ENCODE data around the gene ADAMTS2. TPM values are rescaled to one million over a fixed set of nuclear protein-coding genes. Genes with fewer than 3 reads are reported as not detected.

The ADAMTS2 gene
- total and polyA plus RNA-seq, 8 donors, result 1.8 to 41.5 (median 11.6) TPM

DNA sequence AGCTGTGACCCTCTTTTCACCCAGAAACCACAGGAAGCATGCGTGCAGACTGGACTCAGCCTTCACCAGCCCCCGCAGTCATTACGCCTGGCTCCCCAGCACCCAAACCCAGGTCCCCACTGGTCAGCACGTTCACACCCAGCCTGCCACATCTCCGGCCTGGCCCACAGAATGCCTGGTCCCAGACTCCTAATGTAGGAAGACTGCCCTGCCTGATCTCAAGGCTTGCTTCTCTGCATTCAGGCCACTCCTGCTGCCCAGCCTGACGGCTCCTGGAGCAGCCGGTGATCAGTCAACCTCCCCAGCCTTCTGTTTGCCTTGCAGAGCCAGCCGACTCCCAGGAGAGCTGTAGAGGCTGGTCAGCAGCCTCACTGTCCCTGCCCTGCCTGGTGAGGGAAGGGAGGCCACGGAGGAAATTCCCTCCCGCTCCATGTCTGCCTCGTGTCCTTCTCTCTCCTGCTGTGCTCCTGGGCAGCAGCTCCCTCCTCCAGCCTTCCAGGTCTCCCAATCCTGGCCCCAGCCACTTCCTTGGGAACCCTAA, 25.4 kb downstream of the ADAMTS2 start:
- no peak overlapping the region for H3K27ac ChIP-seq
- intact Hi-C loops (cut with DNase I; ENCODE audit: low total_unique reads), result no loop called here
- H3K9me3 ChIP-seq, result no peaks in the 10 kb centered on the region
- H3K36me3 ChIP-seq, result no peaks in the 10 kb centered on the region
- no peak overlapping the region for H3K4me3 ChIP-seq
- no peaks in the 10 kb centered on the region for H3K27me3 ChIP-seq
- 33 to 45% (median 35%) methylated on average over 9 to 11 of the region's 11 CpGs for WGBS, 5 donors
- DNase-seq, result peak in 1 of 2 donors; percentile 52
- peaks cover under 1 to 4% (median 2%) of the 10 kb centered on the region in 4 donors for H3K4me1 ChIP-seq
- no peak for TF ChIP-seq POLR2AphosphoS5 (IDR thresholded peaks at IDR 0.05)
- TF ChIP-seq, protein P1, sequence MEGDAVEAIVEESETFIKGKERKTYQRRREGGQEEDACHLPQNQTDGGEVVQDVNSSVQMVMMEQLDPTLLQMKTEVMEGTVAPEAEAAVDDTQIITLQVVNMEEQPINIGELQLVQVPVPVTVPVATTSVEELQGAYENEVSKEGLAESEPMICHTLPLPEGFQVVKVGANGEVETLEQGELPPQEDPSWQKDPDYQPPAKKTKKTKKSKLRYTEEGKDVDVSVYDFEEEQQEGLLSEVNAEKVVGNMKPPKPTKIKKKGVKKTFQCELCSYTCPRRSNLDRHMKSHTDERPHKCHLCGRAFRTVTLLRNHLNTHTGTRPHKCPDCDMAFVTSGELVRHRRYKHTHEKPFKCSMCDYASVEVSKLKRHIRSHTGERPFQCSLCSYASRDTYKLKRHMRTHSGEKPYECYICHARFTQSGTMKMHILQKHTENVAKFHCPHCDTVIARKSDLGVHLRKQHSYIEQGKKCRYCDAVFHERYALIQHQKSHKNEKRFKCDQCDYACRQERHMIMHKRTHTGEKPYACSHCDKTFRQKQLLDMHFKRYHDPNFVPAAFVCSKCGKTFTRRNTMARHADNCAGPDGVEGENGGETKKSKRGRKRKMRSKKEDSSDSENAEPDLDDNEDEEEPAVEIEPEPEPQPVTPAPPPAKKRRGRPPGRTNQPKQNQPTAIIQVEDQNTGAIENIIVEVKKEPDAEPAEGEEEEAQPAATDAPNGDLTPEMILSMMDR (IDR thresholded peaks at IDR 0.05), result no peak
- no peak for TF ChIP-seq EP300 (IDR thresholded peaks at IDR 0.05)
- TF ChIP-seq POLR2A (IDR thresholded peaks at IDR 0.05), result no peak

DNA sequence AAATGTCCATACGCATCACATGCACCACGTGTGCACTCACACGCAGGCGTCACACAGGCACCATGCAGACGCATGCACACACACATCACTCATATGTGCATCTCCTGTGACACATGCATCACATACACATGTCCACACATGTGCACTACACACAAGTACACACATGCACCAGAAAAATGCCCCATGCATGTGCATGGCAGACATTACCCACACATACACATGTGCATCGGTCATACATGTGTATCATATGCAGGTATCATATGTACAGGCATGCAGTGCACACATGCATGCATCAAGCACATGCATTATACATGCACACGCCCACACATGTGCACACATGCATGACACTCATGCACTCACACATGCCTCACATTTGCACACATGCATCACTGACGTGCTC, 26.1 kb downstream of the ADAMTS2 start:
- no peaks in the 10 kb centered on the region for H3K36me3 ChIP-seq
- H3K27me3 ChIP-seq, result no peaks in the 10 kb centered on the region
- no peak overlapping the region for H3K4me3 ChIP-seq
- intact Hi-C loops (cut with DNase I; ENCODE audit: low total_unique reads), result no loop called here
- 85 to 91% (median 88%) methylated on average over 7 to 8 of the region's 8 CpGs for WGBS, 5 donors
- no peak overlapping the region for H3K27ac ChIP-seq
- peaks cover 4 to 10% (median 8%) of the 10 kb centered on the region in 4 donors for H3K4me1 ChIP-seq
- H3K9me3 ChIP-seq, result no peaks in the 10 kb centered on the region
- no peak for DNase-seq
- TF ChIP-seq POLR2AphosphoS5 (IDR thresholded peaks at IDR 0.05) (no peak), POLR2A (IDR thresholded peaks at IDR 0.05) (no peak), EP300 (IDR thresholded peaks at IDR 0.05) (no peak)
- TF ChIP-seq, protein P1 (IDR thresholded peaks at IDR 0.05), result no peak

DNA sequence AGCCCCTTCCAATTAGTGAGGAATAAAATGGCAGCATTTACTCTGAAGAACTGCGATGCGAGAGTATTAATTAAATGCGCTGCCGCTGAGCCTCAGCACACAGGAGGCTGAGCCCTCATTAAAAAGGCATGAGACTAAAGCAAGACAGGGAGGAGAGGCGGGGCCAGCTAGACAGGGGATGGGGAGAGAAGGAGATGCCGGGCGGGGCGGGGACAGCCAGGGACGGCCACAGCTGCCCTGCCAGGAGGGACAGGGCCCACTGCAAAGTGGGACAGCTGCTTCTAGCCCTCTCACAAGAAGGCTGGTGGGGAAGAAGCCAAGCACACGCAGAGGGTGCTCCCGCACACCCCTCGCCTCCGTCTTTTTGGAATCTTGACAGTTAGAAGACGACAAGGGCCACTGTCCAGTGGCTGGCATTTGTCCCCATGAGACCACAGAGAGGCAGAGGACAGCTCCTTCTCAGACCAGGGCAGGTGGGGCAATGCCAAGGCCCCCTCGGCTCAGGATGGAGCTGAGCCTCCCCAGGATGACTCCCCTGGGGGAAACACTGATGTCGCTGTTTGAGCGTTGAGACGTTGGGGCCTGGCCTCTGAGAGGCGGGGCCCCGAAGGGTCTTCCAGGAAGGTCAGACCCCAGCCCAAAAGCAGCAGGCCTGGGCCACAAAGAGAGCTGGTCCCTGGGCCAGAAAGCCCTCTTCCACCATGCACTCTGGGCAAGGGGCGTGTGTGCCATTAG, 26.9 kb downstream of the ADAMTS2 start:
- no peaks in the 10 kb centered on the region for H3K9me3 ChIP-seq
- no peak overlapping the region for H3K4me3 ChIP-seq
- H3K27ac ChIP-seq, result no peak overlapping the region
- intact Hi-C loops (cut with DNase I; ENCODE audit: low total_unique reads), result no loop called here
- WGBS, 5 donors, result 57 to 71% (median 65%) methylated on average over 16 to 21 of the region's 21 CpGs
- peak in 1 of 2 donors; percentile 49 for DNase-seq
- H3K4me1 ChIP-seq, result peaks cover 4 to 11% (median 10%) of the 10 kb centered on the region in 4 donors
- no peaks in the 10 kb centered on the region for H3K36me3 ChIP-seq
- TF ChIP-seq EP300 (IDR thresholded peaks at IDR 0.05) (no peak), POLR2AphosphoS5 (IDR thresholded peaks at IDR 0.05) (no peak), POLR2A (IDR thresholded peaks at IDR 0.05) (no peak)
- TF ChIP-seq, protein P1 (IDR thresholded peaks at IDR 0.05), result no peak
- no peaks in the 10 kb centered on the region for H3K27me3 ChIP-seq

DNA sequence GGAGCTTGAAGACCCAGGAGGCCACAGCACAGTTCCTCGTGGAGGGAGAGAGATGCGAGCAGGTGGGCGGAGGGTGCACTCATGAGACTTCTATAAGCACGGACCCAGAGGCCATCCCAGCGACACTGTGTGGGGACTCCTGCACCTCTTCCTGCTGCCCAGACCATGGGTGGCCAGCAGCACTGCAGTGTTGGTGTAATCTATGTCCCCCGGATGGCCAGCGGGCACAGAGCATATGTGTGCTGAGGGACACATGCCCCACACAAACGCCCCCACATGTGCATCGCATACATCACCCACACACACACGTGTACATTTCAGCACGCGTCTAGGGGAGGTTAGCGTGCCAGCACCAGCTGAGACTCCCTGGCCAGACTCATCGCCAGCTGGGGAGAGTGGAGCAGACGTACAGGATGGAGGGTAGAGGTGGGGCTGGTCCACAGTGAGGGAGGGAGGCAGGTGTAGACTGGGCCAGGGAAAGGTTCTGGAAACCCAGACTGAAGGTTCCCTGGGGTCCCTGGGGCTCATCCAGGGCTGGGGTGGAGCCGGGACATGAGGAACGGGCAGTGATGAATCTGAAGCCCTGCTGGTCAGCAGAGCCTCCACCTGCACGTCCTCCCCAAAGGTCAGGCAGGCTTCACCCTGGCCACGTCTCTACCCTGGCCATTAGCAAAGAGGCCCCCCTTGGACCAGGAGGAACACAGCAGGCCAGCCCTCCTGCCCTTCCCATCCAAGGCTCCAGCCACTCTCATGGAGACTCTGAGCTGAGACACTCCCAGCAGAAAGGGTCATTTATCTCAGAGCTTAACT, 27.6 kb downstream of the ADAMTS2 start:
- Histone ChIP-seq H3K27me3 (no peaks in the 10 kb centered on the region), H3K4me3 (no peak overlapping the region), H3K9me3 (peaks cover 0 to 4% (median 0%) of the 10 kb centered on the region in 4 donors), H3K27ac (no peak overlapping the region), H3K4me1 (peaks cover 4 to 11% (median 10%) of the 10 kb centered on the region in 4 donors), H3K36me3 (no peaks in the 10 kb centered on the region)
- intact Hi-C loops (cut with DNase I; ENCODE audit: low total_unique reads), result no loop called here
- no peak for TF ChIP-seq POLR2A (IDR thresholded peaks at IDR 0.05)
- TF ChIP-seq POLR2AphosphoS5 (IDR thresholded peaks at IDR 0.05), result no peak
- 77 to 81% (median 79%) methylated on average over 17 to 19 of the region's 19 CpGs for WGBS, 5 donors
- no peak for DNase-seq
